GM19463 (cell line): ENCODE results near the gene PCDH9.

Experiments used
- ATAC-seq: cut with Tn5 transposase; IDR thresholded peaks from one replicate; pipeline ENCODE4 v1.9.1; 2021; ENCODE audit warnings: mild to moderate bottlenecking, moderate library complexity; ENCODE audit not compliant: unreplicated experiment

The PCDH9 gene

GRCh38 chr13:67229481-67230403 is at the start of gene PCDH9:
Gene PCDH9, minus strand, starts transcription at chr13:67230336. Its CDS starts 1,896 bp downstream, at chr13:67228440.
- peak; percentile 3 for ATAC-seq

- no peak for ATAC-seq
Observed at GRCh38 chr13:67278235-67278634, 48.1 kb upstream of the PCDH9 start.

GRCh38 chr13:67277581-67277980 is 47.4 kb upstream of the PCDH9 start:
- ATAC-seq: no peak

GRCh38 chr13:67275351-67275960 is 45.3 kb upstream of the PCDH9 start:
- no peak for ATAC-seq

- no peak for ATAC-seq
Observed at GRCh38 chr13:67273001-67273400, 42.9 kb upstream of the PCDH9 start.

GRCh38 chr13:67267136-67267535 is 37.0 kb upstream of the PCDH9 start:
- ATAC-seq: no peak

GRCh38 chr13:67259208-67259607 is 29.1 kb upstream of the PCDH9 start:
- no peak for ATAC-seq

GRCh38 chr13:67258482-67258881 is 28.3 kb upstream of the PCDH9 start:
- peak; percentile 89 for ATAC-seq

GRCh38 chr13:67238861-67239260 is 8.7 kb upstream of the PCDH9 start:
- ATAC-seq: no peak

GRCh38 chr13:67238277-67238859 is 8.2 kb upstream of the PCDH9 start:
- ATAC-seq: peak; percentile 53

- no peak for ATAC-seq
Observed at GRCh38 chr13:67235265-67235664, 5.1 kb upstream of the PCDH9 start.

GRCh38 chr13:67232384-67232783 is 2.2 kb upstream of the PCDH9 start:
- no peak for ATAC-seq

GRCh38 chr13:67231289-67232000 is 1.3 kb upstream of the PCDH9 start:
- no peak for ATAC-seq

- ATAC-seq: peak; percentile 95
Observed at GRCh38 chr13:67230404-67231288, 510 bp upstream of the PCDH9 start.

GRCh38 chr13:67228916-67229315 is 1.2 kb downstream of the PCDH9 start:
- ATAC-seq: no peak

- no peak for ATAC-seq
Observed at GRCh38 chr13:67228031-67228430, 2.1 kb downstream of the PCDH9 start.

GRCh38 chr13:67227131-67227983 is 2.8 kb downstream of the PCDH9 start:
- no peak for ATAC-seq

GRCh38 chr13:67226696-67227095 is 3.4 kb downstream of the PCDH9 start:
- ATAC-seq: no peak
